ENCODE measurements around the gene EGF.

- TF ChIP-seq CTCF (IDR thresholded peaks at IDR 0.05) (no peak), EZH2 (IDR thresholded peaks at IDR 0.05) (no peak), EZH2phosphoT487 (IDR thresholded peaks at IDR 0.05) (no peak)
These were observed 2.4 kb upstream of the EGF start for GRCh38 chr4:109910256-109910655.

Measured in neural progenitor cell (in vitro differentiated cells).